Hepatocyte (in vitro differentiated cells): ENCODE measurements around the gene PRR19. TPM values are rescaled to one million over a fixed set of nuclear protein-coding genes. Genes with fewer than 3 reads are reported as not detected.

ENCODE experiments used
- DNase-seq: peaks from one replicate; pipeline ENCODE4 v3.0.0-alpha.2; 2016; ENCODE audit warnings: low spot score
- H2AFZ ChIP-seq: fragments of 200-600 bp; sonication (generic); 2 replicates; pipeline ENCODE4 v1.6.0; 2016; ENCODE audit warnings: antibody characterized with exemption, mild to moderate bottlenecking
- H3K27ac ChIP-seq: fragments of 200-600 bp; sonication (generic); 2 replicates; pipeline ENCODE4 v1.5.1; 2016; ENCODE audit warnings: mild to moderate bottlenecking
- H3K27me3 ChIP-seq: fragments of 200-600 bp; sonication (generic); 2 replicates; pipeline ENCODE4 v1.6.1; 2016
- H3K36me3 ChIP-seq: fragments of 200-600 bp; sonication (generic); replicated peaks from 2 replicates; pipeline ENCODE4 v1.5.1; 2016; ENCODE audit warnings: low read depth; ENCODE audit not compliant: insufficient read depth
- H3K4me1 ChIP-seq: fragments of 200-600 bp; sonication (generic); 2 replicates; pipeline ENCODE4 v1.5.1; 2016; ENCODE audit warnings: mild to moderate bottlenecking, moderate library complexity; ENCODE audit not compliant: insufficient read depth
- H3K4me2 ChIP-seq: fragments of 200-600 bp; sonication (generic); 2 replicates; pipeline ENCODE4 v1.6.0; 2016
- H3K4me3 ChIP-seq: fragments of 200-600 bp; sonication (generic); 2 replicates; pipeline ENCODE4 v1.5.1; 2016; ENCODE audit warnings: mild to moderate bottlenecking
- H3K79me2 ChIP-seq: fragments of 200-600 bp; sonication (generic); 2 replicates; pipeline ENCODE4 v1.6.0; 2017; ENCODE audit warnings: mild to moderate bottlenecking
- H3K9me2 ChIP-seq: fragments of 200-600 bp; sonication (generic); replicated peaks from 2 replicates; pipeline ENCODE4 v1.6.0; 2017; ENCODE audit warnings: mild to moderate bottlenecking; ENCODE audit not compliant: insufficient read depth
- H3K9me3 ChIP-seq: fragments of 200-600 bp; sonication (generic); 2 replicates; pipeline ENCODE4 v1.5.1; 2016; ENCODE audit warnings: low read depth, mild to moderate bottlenecking
- H4K20me1 ChIP-seq: fragments of 200-600 bp; sonication (generic); 2 replicates; pipeline ENCODE4 v1.6.0; 2016; ENCODE audit warnings: mild to moderate bottlenecking; ENCODE audit not compliant: insufficient read depth, poor library complexity, severe bottlenecking
- EZH2 ChIP-seq: fragments of 200-600 bp; sonication (generic); IDR thresholded peaks from 2 replicates; pipeline ENCODE4 v1.6.1; 2016; ENCODE audit warnings: antibody characterized with exemption, mild to moderate bottlenecking, borderline replicate concordance
- EZH2phosphoT487 ChIP-seq: fragments of 200-600 bp; sonication (generic); IDR thresholded peaks from one replicate; pipeline ENCODE4 v1.6.1; 2018; ENCODE audit warnings: antibody characterized with exemption, mild to moderate bottlenecking, low read depth, moderate library complexity; ENCODE audit not compliant: unreplicated experiment, severe bottlenecking
- WGBS: methylation state at CpG from one replicate; pipeline ENCODE4 v1.1.6; 2016; ENCODE audit warnings: low lambda C conversion rate; ENCODE audit errors: missing lambda C conversion rate; 5-methylcytosine and 5-hydroxymethylcytosine counted together
- polyA plus RNA-seq: library from polyadenylated mRNA; unstranded; fragments of >200 nt; fragmentation: Nextera tagmentation; extraction: Ambion mirVana; gene quantifications from 2 replicates; pipeline ENCODE4 v1.2.1, GENCODE V29; 2016
- total RNA-seq: library from RNA; depleted of rRNA; stranded (reverse); fragments of >200 nt; gene quantifications from 2 replicates; pipeline ENCODE4 v1.2.3, GENCODE V29; 2014
- TF ChIP-seq, protein P1 (sequence below): fragments of 200-600 bp; sonication (generic); IDR thresholded peaks from 2 replicates; pipeline ENCODE4 v1.5.1; 2016; ENCODE audit warnings: antibody characterized with exemption, mild to moderate bottlenecking; ENCODE audit not compliant: poor library complexity

Gene PRR19
- total and polyA plus RNA-seq, 2 experiments from 2014 or later, result 2.2 to 3.0 TPM

DNA sequence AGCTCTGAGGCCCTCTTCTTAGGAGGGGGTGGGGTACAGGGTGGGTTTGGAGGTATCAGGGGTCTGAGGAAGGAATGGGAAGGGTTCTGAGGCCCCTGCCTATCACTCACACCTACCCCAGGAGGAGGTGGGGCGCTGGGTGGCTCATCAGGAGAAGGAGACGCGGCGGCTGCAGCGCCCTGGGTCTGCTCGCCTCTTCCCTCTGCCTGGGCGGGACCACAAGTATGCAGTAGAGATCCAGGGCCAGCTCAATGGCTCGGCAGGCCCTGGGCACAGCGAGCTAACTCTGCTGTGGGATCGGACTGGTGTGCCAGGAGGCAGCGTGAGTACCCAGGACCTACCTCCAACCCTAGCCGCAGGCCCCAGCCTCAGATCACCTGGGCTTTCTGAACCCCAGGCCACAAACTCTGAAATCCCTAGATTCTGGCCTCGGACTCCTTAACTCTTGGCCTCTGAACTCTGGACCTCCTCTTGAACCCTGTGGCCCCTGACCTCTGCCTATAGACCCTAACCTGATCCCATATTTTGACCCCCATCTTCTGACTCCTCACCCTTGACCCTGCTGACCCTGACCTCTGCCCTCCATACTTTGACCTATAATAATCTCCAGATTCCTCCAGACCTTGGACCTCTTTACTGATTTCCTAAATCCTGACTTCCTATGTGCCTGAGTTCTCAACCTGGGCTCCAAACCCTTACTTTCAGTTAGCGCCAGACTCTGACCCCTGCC is 47.6 kb downstream of the PRR19 start:
- Histone ChIP-seq H3K79me2 (no peaks in the 10 kb centered on the region), H3K27ac (no peak overlapping the region), H3K9me3 (no peaks in the 10 kb centered on the region), H4K20me1 (no peaks in the 10 kb centered on the region), H3K36me3 (no peaks in the 10 kb centered on the region), H2AFZ (no peak overlapping the region), H3K9me2 (no peaks in the 10 kb centered on the region), H3K4me3 (no peak overlapping the region), H3K4me1 (no peaks in the 10 kb centered on the region), H3K27me3 (no peaks in the 10 kb centered on the region), H3K4me2 (no peak overlapping the region)
- DNase-seq, result no peak
- WGBS, result 96% methylated on average over 13 of the region's 14 CpGs
- TF ChIP-seq, protein P1, sequence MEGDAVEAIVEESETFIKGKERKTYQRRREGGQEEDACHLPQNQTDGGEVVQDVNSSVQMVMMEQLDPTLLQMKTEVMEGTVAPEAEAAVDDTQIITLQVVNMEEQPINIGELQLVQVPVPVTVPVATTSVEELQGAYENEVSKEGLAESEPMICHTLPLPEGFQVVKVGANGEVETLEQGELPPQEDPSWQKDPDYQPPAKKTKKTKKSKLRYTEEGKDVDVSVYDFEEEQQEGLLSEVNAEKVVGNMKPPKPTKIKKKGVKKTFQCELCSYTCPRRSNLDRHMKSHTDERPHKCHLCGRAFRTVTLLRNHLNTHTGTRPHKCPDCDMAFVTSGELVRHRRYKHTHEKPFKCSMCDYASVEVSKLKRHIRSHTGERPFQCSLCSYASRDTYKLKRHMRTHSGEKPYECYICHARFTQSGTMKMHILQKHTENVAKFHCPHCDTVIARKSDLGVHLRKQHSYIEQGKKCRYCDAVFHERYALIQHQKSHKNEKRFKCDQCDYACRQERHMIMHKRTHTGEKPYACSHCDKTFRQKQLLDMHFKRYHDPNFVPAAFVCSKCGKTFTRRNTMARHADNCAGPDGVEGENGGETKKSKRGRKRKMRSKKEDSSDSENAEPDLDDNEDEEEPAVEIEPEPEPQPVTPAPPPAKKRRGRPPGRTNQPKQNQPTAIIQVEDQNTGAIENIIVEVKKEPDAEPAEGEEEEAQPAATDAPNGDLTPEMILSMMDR, result no peak
- TF ChIP-seq EZH2phosphoT487 (no peak), EZH2 (no peak)

DNA sequence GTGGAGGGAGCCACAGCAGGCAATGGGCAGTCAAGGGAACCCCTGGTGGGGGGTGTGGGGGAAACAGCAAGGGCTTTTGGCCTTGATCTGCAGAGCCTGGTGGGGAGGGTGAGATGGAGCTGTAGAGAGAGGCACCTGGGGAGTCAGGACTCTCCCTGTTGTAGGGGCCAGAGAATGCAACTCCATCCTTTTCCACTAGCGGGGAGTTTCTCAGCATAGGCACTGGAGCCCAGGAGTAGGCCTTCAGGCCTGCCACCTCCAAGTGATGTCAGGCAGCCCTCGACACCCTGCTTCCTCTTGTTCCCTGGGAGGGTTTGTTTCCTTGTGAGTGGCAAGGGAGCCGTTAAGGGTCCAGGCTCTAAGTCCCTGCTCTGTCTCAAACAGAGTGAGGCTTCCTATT is 48.5 kb downstream of the PRR19 start:
- Histone ChIP-seq H3K9me3 (no peaks in the 10 kb centered on the region), H3K9me2 (no peaks in the 10 kb centered on the region), H2AFZ (no peak overlapping the region), H3K79me2 (no peaks in the 10 kb centered on the region), H3K27ac (no peak overlapping the region), H3K4me2 (no peak overlapping the region), H3K4me1 (no peaks in the 10 kb centered on the region), H3K4me3 (no peak overlapping the region), H3K27me3 (no peaks in the 10 kb centered on the region), H3K36me3 (no peaks in the 10 kb centered on the region), H4K20me1 (no peaks in the 10 kb centered on the region)
- WGBS, result 95% methylated on average over 3 of the region's 3 CpGs
- no peak for DNase-seq
- TF ChIP-seq EZH2phosphoT487 (no peak), EZH2 (no peak)
- TF ChIP-seq, protein P1, result no peak

DNA sequence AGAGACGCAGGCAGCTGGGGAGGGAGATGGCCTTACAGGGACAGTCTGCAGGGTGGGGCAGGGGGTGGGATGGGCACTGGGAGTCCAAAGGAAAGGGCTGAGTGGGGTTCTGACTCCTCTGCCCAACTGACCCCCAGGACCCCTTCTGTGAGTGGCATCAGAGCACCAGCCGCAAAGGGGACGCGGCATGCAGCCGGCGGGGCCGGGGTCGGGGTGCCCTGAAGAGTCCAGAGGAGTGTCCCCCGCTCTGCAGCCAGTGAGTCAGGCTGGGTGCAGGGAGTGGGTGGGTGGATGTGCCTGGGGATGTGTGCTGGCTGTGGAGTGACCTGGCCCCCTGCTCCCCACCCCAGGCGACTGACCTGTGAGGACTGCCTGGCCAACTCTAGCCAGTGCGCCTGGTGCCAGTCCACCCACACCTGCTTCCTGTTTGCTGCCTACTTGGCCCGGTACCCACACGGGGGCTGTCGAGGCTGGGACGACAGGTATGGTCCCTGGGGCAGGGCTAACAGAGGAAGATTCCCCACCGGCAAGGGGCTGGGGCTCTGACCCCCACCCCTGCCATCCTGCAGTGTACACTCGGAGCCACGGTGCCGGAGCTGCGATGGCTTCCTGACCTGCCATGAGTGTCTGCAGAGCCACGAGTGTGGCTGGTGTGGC is 49.3 kb downstream of the PRR19 start:
- no peak overlapping the region for H3K4me3 ChIP-seq
- no peaks in the 10 kb centered on the region for H3K79me2 ChIP-seq
- TF ChIP-seq EZH2phosphoT487, result no peak
- TF ChIP-seq, protein P1, result no peak
- TF ChIP-seq EZH2, result no peak
- H3K4me1 ChIP-seq, result no peaks in the 10 kb centered on the region
- H4K20me1 ChIP-seq, result no peaks in the 10 kb centered on the region
- H3K27me3 ChIP-seq, result no peaks in the 10 kb centered on the region
- H3K4me2 ChIP-seq, result no peak overlapping the region
- DNase-seq, result no peak
- no peaks in the 10 kb centered on the region for H3K9me2 ChIP-seq
- H3K36me3 ChIP-seq, result no peaks in the 10 kb centered on the region
- H3K9me3 ChIP-seq, result no peaks in the 10 kb centered on the region
- 98% methylated on average over 11 of the region's 21 CpGs for WGBS
- H3K27ac ChIP-seq, result no peak overlapping the region
- no peak overlapping the region for H2AFZ ChIP-seq
